GM20000 (cell line): ENCODE data around the gene PRLH.

ENCODE experiments used
- DNase-seq: peaks from one replicate; pipeline ENCODE4 v3.0.0; 2012; ENCODE audit warnings: low spot score
- TF ChIP-seq, protein P1 (sequence below): IDR thresholded peaks from 2 replicates; pipeline ENCODE4 v1.5.1; 2012; ENCODE audit warnings: mild to moderate bottlenecking, control low read depth; ENCODE audit errors: extremely low read depth, missing control alignments

Gene PRLH

DNA sequence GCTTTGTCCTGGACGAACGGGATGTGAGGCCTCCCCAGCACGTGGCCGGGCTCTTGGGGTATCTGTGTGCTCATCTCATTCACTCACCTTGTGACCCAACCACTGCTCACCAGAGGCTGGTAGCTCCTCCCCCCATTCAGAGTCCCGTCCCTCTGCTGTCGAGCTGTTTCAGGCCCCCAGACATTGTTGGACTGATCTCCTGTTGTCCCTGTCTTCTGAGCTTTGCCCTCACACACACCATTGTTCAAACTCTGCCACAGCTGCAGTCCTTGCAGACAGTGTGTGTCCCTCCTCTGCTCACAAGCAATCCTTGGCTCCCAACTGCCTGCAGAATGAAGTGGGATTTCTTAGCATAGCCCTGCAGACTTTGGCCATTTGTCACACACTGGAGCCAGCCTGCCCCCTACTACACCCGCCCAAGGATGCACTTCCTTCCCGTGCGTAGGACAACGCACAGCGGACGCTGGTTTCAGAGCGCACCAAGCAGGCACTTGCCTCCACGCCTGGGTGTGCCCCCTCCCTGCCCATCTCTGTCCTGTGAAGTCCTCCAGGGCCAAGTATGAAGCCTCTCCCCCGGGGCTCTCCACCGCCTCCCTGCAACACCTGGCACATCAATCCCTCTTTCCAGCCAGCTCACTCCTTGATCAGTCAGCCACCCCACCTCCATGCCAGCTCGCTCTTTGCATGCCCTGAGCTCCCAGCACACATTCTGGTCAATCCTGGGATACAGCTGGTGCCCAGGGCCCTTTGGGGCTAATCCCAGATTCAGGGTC lies 16.5 kb upstream of the PRLH start:
- TF ChIP-seq, protein P1, sequence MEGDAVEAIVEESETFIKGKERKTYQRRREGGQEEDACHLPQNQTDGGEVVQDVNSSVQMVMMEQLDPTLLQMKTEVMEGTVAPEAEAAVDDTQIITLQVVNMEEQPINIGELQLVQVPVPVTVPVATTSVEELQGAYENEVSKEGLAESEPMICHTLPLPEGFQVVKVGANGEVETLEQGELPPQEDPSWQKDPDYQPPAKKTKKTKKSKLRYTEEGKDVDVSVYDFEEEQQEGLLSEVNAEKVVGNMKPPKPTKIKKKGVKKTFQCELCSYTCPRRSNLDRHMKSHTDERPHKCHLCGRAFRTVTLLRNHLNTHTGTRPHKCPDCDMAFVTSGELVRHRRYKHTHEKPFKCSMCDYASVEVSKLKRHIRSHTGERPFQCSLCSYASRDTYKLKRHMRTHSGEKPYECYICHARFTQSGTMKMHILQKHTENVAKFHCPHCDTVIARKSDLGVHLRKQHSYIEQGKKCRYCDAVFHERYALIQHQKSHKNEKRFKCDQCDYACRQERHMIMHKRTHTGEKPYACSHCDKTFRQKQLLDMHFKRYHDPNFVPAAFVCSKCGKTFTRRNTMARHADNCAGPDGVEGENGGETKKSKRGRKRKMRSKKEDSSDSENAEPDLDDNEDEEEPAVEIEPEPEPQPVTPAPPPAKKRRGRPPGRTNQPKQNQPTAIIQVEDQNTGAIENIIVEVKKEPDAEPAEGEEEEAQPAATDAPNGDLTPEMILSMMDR: no peak
- DNase-seq: no peak

DNA sequence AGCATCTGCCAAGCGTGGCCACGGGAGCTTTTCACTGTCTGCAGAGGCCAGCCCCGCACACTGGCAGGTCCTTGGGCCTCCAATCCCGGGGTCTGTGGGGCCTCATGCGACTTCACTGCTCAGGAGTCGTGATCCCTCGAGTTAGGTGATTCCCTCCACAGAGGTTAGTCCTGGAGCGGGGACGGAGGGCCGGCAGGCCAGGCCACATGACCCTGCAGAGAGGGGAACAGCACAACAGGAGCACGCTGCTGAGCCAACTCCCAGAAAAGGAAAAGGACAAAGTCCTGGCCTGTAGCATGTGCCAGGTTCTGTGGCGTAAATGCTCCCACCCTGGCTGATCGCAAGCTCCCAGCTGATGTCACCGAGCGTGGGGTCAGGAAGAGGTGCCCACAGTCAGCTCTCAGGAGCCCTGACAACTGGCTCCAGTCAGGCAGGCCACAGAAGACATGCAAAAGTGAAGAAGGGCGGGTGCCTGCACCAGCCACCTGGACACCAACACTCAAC lies 15.3 kb upstream of the PRLH start:
- TF ChIP-seq, protein P1: no peak
- no peak for DNase-seq

DNA sequence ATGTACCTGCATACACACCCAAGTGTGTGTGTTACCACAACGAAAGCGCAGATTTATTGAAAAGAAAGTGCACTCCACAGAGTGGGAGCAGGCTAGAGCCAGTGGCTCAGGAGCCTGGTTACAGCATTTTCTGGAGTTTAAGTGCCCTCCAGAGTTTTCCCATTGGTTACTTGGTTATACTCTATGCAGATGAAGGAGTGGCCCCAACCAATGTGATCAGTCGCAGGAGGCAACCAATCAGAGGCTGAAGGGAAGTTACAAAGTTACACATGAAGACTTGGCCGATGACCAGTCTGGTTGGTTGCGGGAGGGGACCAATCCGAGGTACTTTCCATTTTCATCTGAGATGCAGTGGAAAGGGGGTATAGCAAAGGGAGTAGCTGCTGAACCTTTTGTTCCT lies 13.5 kb upstream of the PRLH start:
- TF ChIP-seq, protein P1: no peak
- DNase-seq: no peak

DNA sequence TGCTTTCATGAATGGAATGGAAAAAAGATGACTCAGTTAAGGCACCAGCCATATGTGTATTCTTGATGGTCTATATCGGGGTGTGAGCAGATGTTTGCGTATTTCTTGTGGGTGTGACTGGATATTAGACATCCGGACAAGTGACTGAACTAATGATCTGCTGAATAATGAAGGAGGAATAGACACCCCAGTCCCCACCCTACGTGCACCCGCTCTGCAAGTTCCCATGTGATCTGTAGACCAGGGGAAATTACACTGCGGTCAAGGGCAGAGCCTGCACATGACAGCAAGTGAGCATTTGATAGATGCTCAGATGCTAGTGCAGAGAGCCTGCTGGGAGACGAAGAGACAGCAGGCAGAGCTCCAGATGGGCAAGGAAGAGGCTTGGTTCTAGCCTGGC lies 12.4 kb upstream of the PRLH start:
- TF ChIP-seq, protein P1: no peak

DNA sequence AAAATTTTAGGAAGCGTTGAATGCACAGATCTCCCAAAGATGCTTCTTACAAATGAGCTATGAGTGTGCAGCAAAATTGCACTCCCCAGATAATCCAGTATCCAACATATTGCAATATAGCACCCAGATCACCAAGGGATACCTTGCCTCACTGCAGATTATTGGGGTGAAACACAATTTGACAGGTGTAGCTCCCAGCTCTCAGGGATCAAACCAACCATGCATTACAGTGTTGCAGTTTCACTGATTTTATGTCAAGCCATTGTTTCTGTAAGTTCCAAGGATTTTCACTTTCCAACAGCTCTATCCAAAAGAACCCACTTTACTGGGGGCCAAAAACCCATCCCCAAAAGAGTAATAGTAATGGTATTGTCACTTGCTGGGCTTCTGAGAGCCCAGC lies 10.8 kb upstream of the PRLH start:
- no peak for DNase-seq
- TF ChIP-seq, protein P1: no peak

More for the DNA sequence above, 12.4 kb upstream of the PRLH start:
- no peak for DNase-seq

DNA sequence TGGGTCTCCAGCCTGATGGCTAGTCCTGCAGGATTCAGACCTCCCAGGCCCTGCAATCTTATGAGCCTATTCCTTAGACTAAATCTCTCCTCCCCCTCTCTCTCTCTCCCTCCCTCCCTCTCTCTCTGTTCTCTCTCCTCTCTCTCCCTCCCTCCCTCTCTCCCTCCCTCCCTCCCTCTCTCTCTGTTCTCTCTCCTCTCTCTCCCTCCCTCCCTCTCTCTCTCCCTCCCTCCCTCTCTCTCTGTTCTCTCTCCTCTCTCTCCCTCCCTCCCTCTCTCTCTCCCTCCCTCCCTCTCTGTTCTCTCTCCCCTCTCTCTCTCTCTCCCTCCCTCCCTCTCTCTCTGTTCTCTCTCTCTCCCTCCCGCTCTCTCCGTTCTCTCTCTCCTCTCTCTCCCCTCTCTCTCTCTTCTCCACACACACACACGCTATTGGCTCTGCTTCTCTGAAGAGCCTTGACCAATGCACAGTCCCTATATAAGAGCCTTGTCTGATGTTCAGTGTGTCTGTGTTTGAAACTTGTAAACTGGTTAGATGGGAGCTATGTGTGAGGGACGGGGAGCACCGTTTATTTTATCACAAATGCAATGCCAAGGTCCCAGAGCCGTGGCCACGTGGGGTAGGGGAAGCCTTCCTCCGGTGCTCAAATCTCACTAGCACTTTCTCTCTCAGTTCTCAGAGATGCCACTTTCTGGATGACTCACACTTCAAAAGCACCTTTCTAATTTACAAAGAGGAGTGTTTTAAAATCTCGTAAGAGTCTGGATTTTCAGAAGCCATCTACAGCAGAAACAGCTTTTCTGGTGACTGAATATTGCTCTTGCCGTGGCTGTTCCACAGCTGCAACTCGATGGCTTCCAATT lies 9.4 kb upstream of the PRLH start:
- peak; percentile 72 for DNase-seq
- TF ChIP-seq, protein P1: no peak

DNA sequence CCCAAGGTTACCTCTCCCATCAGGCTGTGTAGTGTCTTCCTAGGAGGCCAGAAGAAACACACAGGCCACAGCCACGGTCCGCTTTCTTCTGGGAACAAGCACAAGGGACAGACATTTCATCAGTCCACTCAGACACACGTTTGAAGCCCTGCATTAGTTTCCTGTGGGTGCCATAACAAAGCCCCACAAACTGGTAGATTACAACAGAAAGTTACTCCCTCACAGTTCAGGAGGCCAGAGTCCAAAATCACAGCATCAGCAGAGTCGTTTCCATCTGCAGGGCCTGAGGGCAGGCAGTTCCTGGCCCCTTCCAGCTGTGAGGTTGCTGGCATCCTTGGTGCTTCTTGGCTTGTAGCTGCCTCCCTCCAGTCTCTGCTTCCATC lies 8.8 kb upstream of the PRLH start:
- TF ChIP-seq, protein P1: no peak
- no peak for DNase-seq
